Activated CD8-positive, alpha-beta memory T cell treated with anti-CD3 and anti-CD28 coated beads for 4 hours (primary cell): Measurements from ENCODE around the gene SP8.
"Not testable (repeated sequence)": the region's sequence is repeated elsewhere in the genome, so short reads cannot be mapped to it uniquely, and the experiment has no call there.

ENCODE experiments used
- DNase-seq, 2 donors: peaks; one replicate each; pipeline ENCODE4 v3.0.0-alpha.2; 2020; ENCODE audit warnings: low read depth in 2 of 2

SP8 gene

DNA sequence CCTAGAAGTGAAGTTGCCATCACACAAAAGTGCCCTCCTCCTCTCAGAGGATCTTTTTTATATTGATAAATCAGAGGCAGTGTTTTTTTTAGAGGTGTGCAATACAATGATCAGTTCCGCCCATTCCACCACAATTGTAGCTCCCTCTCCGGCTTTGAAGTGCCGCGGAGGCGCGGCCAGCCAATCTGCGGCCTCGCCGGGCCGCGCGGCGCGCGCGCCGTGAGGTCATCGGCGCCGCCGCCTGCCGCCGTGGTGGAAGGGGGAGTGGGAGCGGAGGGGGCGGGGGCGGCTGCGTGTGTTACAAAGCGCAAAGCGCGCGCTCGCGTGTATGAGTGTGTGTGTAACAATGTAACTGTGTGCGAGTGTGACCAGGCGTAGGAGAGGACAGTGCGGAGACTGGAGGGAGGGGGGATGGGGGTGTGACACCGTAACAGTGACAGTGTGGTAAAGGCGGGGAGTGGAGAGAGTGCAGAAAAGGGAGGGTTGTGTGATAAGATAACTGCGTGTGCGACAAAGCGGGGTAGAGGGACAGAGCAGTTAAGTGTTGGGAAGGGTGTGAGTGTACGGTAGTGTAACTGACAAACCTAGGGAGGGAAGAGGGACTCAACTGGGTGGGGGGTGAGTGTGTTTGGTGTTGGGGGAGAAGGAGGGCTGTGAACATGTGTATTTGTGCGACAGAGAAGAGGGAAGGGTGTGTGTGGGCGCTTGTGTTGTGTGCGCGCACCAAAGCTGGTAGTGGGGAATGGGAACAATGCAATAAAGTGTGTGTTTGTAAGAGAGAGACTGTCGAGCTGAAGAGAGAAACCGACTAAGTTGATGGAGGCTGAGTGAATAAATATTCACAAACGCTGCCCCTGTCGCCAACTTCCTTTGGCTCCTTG is at the start of gene SP8:
TSS of gene SP8 (minus strand) at position 108 of the 881 bp plus-strand sequence. CDS start at position 20, 88 bp downstream.
- no peak for DNase-seq

DNA sequence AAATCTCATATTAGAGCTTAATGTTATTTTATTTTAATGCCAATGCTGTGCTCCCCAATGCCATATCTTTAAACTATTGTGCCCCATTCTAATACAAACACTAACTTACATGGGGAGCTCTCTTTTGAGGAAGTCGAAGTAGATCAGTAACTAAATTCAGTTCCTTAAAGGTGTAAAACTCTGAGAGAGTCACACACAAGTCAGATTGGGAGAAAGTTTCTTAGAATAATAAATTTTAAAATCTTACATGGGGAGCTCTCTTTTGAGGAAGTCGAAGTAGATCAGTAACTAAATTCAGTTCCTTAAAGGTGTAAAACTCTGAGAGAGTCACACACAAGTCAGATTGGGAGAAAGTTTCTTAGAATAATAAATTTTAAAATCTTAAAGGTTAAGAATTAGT is 49.7 kb upstream of the SP8 start:
- not testable (repeated sequence) for DNase-seq

DNA sequence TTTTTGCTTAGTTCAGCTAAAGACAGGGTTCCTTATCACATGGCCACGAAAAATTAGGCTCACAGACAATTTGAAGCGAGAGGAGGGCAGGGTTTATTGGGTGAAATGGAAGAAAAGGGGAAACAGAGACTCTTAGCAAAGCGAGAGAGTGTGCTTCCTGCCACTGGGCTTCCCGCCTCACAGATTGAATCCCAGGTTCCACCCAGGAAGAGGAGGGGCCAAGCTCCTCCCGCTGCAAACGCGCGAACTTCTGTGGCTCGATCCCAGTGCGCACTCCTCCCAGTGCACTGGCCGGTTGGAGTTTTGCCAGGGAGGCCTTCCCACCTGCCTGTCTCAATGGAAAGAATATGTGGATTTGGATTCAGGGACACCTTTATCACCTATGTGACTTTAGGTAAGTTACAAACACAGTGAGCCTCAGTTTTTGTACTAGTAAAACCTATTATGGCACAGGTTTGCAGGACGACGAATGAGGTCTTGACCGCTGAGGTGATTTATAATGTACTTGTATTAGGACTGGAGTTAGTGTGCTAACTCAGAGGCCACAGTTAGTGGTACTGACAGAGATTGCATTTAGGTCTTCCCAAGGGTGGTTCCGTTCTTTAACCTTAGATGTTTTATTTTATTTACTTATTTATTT is 48.5 kb upstream of the SP8 start:
- no peak for DNase-seq

DNA sequence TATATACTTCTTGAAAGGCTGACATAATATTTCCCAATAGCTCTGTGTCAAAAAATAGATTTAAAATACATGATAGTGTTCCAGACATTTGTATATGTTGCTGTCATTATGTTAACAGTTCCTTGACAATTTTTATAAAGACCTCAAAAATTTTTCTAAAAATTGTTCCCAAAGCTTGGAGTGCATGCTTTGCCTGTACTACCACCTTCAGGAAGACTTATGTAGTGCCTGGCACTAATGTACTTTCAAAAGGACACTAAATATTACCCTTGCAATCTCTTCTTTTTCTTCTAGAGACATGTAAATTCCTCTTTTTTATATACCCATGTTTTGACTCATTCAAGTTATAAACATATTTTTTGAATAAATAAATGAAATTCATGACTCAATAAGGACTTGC is 48.0 kb upstream of the SP8 start:
- no peak for DNase-seq

DNA sequence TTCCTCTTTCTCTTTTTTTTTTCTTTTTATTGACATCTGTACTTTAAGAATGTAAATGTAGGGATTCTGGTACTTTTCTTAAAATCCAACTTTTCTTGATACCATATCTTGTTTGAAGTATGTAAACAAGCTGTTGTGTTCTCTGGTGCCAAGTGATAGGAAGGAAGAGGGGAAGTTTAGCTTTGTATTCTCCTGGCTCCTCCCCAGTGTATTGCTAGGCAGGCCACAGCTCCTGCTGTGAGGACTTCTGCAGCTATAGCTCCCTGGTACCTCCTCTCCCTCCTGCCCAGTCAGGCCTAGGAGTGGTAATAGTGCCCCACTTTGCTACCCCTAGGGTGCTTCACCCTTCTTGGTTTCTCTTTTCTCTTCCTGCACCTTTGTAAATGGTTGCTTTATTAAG is 45.3 kb upstream of the SP8 start:
- DNase-seq = no peak

DNA sequence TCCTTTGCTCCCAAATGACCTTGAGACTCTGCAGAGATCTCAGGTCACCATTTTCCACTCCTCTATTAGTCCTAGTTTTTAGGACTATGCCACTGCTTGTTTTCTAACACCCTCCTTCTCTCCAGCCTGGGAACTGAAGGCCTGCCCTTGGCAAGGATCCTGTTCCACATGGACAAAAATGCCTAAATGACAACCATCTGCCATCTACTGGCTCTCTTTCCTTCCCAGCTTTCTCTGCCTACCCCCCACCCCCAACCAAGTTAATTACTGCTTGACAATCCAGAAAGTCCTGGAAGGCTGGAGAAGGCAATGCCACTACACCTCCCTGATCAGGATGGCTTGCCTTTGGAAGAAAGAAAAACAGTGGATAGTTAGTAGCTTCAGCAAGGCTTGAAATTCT is 44.8 kb upstream of the SP8 start:
- no peak for DNase-seq

DNA sequence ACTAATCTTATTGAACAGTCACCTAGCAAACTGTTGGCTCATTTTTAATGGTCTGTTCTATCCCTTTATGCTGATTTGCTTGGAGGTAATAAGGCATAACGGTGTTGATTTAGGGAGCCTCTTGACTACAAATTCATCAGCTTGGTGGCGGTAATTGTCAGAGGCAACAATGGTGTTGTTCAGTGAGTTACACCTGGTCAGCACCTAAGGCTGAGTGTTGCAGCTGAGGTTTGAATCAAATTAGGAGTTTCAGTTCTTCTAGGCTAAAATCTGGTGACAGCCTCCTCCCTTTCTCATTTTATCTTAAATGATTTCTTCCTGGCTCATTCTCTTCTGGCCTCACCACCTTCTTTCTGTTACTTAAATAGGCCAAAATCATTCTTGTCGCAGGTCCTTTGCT is 42.3 kb upstream of the SP8 start:
- no peak for DNase-seq

DNA sequence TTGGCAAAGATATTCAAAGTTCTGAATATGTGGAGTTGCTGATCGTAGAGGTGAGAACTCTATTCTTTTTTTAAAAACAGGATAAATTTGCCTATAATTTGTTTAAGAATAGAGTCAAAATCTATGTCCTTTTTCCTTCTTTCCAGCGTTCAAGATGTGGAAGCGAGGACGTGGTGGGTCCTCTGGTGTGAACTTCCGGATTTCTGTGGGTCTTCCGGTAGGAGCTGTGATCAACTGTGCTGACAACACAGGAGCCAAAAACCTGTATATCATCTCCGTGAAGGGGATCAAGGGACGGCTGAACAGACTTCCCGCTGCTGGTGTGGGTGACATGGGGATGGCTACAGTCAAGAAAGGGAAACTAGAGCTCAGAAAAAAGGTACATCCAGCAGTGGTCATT is 40.5 kb upstream of the SP8 start:
- no peak for DNase-seq

DNA sequence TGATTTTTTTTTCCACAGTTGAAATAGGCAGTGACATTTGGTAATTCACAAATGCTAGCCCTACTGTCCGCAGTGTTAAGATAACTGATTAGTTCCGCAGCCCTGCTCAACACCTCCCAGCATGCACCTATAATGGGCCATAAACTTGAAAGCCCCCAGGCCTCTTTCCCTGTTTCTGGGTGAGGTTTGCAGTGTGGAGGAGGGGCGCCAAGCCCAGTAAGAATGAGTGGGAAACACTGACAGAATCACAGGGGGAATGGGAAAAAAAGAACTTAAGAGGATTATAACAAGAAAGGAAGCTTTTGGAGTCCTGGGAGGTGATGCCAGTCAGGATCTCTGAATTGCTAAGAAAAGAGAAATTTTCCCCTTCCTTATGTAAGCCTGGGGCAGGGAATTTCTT is 39.6 kb upstream of the SP8 start:
- DNase-seq = no peak

DNA sequence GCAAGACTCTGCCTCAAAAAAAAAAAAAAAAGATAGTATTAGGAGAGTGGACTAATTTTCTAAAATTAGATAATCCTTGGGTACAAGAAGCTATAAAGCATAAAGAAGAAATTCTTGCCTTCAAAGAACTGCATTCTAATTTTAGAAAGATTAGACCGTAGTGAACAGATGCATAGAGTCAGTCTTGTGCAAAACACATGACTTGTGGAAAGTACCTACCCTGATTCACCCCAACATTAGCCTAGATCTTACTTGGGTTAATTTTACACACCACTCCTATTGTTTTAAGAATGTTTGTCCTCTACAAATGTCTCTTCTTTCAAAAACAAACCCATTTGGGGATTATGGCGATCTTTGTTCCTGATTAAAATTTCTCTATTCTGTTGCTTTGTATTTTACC is 38.9 kb upstream of the SP8 start:
- DNase-seq = no peak

DNA sequence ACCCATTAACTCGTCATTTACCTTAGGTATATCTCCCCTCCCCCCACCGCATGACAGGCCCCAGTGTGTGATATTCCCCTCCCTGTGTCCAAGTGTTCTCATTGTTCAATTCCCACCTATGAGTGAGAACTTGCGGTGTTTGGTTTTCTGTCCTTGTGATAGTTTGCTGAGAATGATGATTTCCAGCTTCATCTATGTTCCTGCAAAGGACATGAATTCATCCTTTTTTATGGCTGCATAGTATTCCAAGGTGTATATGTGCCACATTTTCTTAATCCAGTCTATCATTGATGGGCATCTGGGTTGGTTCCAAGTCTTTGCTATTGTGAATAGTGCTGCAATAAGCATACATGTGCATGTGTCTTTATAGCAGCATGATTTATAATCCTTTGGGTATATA is 34.7 kb upstream of the SP8 start:
- not testable (repeated sequence) for DNase-seq

DNA sequence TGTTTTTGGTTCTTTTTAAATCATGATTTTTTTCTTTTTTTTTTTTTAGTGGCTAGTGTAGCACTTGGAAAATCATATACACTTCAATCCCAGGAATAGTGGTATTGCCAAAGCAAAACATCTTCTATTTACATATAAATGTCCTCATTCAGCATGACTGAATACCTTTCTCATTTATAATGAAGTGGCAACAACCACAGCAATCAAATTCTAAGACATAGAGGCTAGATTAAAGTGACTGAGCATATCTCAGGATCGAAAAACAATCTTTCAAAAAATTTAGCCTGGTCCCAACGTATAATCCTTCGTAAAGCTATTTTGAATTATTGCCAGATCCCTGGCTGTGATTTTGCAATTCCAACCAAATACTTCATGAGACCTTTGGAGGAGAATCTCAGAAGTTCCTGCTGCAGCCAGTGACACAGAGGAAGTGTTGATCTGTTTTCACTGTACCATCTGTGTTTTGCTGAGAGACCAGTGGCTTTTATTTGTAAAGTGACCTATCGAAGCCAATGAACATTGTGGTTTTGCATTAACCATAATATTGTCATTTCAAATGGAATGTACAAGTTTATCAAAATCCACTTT is 29.8 kb upstream of the SP8 start:
- DNase-seq = no peak

DNA sequence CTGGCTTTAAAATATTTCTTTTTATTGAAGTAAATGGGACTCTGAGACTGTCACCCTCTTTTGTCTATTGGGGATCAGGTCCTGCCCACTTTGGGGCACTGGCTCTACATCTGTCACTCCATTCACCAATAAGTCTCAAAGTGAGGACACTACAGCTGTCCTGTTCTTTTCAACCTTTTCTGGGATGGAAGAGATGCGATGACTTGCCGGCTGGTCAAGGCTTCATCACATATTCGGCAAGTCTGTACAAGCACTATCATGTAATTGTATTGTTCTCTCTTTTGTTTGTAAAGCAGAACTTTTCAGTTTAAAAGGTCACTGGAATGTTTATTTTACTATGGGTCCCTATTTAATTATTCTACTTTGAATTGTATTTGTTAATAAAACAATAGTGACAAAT is 17.7 kb upstream of the SP8 start:
- no peak for DNase-seq

DNA sequence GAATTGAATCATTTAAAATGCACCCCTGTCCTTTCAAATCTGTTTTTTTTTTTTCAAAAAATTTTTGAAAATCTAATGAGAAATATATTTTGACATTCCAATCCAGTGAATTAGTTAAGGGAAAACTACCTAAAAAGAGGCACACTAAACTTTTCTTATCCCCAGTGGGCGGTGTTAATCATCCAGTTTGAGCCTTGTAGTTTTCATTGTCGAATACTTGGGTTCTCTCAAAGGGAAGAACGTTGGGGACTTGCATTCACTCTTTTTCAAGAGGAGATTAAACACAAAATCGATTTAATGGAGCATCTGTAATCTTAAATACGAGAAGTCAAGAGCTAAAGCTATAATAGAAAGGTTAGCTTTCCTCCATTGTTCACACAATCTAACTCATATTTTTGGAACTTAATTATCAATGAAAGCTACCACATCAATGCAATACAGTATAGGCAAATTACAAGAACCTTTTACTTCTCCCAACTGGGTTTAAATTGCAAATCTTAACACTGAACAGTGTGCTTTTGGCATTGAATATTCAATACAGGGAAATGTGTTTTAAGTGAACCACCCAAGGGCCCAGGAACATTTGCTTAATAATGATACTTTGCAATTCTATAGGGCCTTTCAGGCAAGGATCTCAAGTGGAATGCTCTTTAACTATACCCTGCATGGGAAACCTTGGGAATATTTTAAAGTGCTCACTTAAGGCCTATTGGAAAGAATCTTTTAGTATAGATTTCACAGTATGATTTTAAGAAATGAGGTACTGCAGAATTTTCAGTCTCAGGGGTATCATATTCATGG is 13.1 kb upstream of the SP8 start:
- DNase-seq = no peak

DNA sequence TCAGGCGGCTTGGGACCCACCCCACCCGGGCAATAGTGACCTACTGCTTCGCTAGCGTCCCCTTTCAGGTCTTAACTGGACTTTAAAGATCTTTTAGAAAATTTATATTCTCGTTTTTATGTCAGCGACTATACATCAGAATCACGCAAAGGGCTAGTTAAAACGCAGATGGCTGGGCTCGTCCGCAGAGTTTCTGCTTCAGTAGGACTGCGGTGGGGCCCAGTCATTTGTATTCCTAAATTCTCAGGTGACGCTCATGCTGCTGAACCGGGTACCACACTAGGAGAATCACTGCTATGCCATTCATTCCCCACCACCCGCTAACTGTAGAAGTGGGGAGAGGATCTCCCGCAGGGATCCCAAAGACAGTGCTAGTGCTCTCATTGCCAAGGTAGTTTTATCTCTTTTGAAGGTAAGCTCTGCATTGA is 12.0 kb upstream of the SP8 start:
- DNase-seq = no peak

DNA sequence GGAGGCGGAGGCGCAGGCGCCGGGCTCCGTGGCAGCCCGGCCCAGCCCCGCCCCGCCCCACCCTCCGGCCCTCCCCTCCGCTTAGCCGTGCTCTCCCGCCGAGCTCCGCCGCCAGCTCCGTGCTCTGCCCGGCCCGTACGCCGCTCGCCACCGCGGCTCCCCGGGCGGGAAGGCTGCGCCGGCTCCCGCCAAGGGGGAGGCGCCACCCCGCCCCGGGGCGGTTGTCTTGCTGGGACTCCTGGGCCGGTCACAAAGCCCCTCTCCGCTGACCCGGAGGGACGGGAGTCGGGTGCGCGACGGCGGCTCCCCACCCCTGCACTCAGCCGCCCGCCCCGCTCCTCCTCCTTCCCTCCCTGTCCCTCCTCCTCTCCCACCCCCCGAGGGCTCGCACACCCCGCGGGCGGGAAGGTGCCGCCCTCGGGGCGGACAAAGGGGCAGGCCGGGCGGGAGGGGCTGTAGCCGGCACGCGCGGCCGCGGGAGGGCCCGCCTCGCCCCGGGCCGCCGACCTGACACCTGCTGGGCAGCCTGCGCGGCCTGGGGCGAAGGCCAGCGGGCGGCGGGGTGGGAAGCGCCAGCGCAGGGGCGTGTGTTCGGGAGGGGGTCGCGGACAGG is 11.5 kb upstream of the SP8 start:
- no peak for DNase-seq

DNA sequence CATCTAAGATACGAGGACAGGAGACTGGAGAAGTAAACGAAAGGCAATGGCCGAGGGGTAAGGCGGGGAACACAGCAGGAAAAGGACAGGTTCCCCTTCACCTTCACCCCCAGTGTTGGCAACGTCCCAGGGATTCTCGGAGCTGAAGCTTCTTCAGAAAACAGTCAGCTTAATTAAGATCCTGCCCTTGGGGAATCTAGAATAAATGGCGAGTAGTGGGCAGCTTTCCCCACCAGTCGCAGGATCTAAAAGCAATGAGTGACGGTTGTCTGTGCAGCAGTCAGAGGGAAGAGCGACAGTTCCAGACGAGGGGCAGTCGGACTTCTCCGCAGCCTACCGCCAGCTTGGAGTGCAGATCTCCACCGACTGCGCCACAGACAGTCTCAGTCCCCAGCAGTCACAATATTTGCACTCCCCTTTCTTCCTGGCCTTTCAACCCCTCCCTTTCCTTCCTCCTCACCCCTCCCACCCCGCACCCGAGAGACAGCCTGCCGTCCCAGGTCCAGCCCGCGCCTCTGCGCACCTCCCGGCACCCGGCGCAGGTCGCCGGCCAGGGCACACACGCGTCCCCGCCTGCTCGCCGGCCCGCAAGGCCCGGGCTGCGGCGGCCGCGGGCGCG is 10.9 kb upstream of the SP8 start:
- DNase-seq = no peak

DNA sequence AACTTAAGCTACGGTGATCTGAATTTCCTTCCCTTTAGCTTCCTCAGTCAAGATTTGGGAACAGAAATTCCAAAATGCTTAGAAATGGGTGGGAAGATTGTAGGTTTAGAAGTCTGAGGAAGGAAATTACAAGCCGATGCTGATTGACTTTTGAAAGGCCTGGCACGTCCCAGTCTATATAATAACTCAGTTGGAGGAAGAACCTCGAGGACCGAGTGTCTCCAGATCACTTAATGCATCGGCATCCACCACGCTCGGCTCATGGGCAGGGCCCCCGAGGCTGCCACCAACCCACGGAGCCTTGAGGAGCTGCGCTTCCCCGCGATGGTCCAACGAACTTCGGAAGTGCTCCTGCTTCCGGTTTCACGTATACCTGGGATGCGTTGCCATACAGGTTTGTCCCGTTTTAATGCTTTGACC is 10.4 kb upstream of the SP8 start:
- no peak for DNase-seq

DNA sequence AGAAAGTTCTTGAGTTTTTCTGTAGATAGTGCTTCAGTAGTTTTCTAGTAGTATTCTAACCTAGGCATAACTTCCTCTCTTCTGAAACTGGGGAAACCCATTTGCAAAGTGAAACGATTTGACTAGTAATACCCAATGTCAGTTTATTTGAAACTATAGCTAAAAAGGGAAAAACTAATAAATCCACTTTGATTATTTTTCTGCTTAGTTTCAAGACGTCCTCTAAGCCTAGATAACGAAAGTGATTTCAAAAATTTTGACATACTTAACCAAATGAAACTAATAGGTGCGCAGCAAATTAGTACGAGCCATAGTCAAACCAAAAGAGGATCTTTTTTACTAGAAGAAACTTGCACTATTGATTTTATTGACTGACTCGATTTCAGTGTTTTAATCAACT is 9.8 kb upstream of the SP8 start:
- no peak for DNase-seq

DNA sequence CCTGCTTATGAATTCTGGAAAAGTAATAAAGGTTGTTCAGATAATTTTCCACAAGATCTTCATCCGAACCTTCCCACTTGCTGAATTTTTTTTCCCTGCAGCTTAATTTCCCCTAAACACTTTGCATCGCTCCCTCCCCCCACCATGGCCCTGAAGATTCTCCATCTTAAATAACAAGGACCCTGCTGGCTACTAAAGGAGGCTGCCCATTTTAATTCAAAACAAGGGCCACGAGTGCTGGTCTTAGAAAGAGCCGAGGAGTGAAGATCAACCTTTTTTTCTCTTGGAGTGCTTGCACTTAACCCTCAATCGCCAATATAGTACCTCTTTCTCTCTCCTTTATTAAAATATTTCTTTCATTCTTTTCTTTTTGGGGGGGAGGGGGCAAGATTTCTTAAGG is 9.2 kb upstream of the SP8 start:
- DNase-seq = no peak

DNA sequence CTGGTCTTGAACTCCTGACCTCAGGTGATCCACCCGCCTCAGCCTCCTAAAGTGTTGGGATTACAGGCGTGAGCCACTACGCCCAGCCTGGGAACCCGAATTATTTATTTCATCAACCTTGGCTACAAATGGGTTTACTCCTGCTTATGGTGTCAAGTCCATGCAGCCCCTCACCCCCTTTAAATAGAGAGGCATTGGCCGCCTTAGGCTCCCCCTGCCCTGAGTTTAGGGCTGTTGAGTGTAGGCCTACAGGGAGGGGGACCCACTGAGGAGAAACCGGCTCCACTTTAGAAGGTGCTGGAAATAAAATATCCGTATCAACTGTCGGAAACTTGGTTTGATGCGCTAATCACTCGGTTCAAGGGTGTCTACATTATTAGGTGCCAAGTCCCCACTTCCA is 8.7 kb upstream of the SP8 start:
- no peak for DNase-seq
